ENCODE measurements around the gene FAM118A.

DNA sequence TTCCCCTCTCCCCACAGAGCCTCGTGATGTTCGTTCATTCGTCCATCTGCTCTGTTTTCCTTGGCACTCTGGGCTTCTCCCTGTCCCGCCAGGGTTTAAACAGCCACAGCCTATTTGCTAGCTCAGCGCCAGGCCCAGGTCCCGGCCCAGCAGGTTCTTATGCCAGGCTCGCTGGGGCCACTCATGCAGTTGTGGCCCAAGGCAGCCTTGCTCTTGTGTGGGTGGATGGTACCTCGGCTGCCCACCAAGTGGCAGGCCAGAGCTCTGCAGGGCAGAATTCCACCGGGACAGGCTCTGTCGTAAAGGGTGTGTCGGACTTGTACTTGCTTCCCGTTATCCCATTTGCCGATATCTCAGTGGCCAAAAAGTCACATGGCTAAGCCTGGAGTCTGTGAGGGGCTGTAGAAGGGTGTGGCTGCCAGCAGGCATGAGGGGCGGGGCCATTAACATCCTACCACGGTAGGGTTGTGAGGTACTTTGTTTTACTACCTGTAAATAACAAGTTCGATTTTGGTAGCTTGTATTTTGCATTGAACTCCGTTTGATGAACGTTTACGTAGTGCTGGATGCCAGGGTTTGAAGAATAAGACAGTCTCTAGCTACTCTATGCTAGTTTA lies 7.9 kb downstream of the FAM118A start:
- no peak for TF ChIP-seq POLR2A (IDR thresholded peaks at IDR 0.05)
- TF ChIP-seq, protein P1, sequence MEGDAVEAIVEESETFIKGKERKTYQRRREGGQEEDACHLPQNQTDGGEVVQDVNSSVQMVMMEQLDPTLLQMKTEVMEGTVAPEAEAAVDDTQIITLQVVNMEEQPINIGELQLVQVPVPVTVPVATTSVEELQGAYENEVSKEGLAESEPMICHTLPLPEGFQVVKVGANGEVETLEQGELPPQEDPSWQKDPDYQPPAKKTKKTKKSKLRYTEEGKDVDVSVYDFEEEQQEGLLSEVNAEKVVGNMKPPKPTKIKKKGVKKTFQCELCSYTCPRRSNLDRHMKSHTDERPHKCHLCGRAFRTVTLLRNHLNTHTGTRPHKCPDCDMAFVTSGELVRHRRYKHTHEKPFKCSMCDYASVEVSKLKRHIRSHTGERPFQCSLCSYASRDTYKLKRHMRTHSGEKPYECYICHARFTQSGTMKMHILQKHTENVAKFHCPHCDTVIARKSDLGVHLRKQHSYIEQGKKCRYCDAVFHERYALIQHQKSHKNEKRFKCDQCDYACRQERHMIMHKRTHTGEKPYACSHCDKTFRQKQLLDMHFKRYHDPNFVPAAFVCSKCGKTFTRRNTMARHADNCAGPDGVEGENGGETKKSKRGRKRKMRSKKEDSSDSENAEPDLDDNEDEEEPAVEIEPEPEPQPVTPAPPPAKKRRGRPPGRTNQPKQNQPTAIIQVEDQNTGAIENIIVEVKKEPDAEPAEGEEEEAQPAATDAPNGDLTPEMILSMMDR (IDR thresholded peaks at IDR 0.05) = peak in 2 of 4 donors; percentile 6 to 14

Data from right lobe of liver (tissue), 4 donors.